ENCODE results near the gene MPV17. TPM values are rescaled to one million over a fixed set of nuclear protein-coding genes. Genes with fewer than 3 reads are reported as not detected.

The MPV17 gene
- total and polyA plus RNA-seq, 9 of the 15 experiments (the other 6 are each of a cell fraction or from before 2014, with no cell fraction given): 54.7 to 140 (median 70.2) TPM

- peak; percentile 48; the same call in 1 of the 2 replicates for TF ChIP-seq NKRF (IDR thresholded peaks at IDR 0.05; ENCODE audit: borderline replicate concordance)
- TF ChIP-seq NBN (IDR thresholded peaks at IDR 0.05; ENCODE audit: low read depth): peak; percentile 66; the same call in 1 of the 2 replicates
- TF ChIP-seq RCOR1 (IDR thresholded peaks at IDR 0.05; ENCODE audit: borderline replicate concordance in 1 of 2, low read depth in 2 of 2, low read length in 2 of 2): peak in 1 of 2 experiments; percentile 42; a peak in 2 of 4 replicates
- TF ChIP-seq GATAD2B (IDR thresholded peaks at IDR 0.05; ENCODE audit: borderline replicate concordance): peak; percentile 69; the same call in 1 of the 2 replicates
- no peak for TF ChIP-seq ZFP30 (CRISPR knock-in tag; IDR thresholded peaks at IDR 0.05; ENCODE audit: borderline replicate concordance)
- peak; percentile 77 for TF ChIP-seq U2AF1 (optimal IDR thresholded peaks at IDR 0.05; ENCODE audit: low read depth, low read length)
- peak; percentile 60 for TF ChIP-seq CEBPB (tag; IDR thresholded peaks at IDR 0.05)
- peak; percentile 19; the same call in 1 of the 2 replicates for TF ChIP-seq ARID1B (IDR thresholded peaks at IDR 0.05)
- peak in 1 of 2 experiments; percentile 82; a peak in 1 of 4 replicates for TF ChIP-seq FOXA3 (CRISPR knock-in tag; conservative IDR thresholded peaks at IDR 0.05 in 1 of 2, IDR thresholded peaks at IDR 0.05 in 1 of 2)
- peak; percentile 16 for TF ChIP-seq PML (IDR thresholded peaks at IDR 0.05; ENCODE audit: low read length)
- no peak for TF ChIP-seq PTRF (tag; IDR thresholded peaks at IDR 0.05)
- TF ChIP-seq STAT6 (CRISPR knock-in tag; IDR thresholded peaks at IDR 0.05): 0 out of 2 replicates have a peak, but pooled peaks have one; percentile 29
- no peak for TF ChIP-seq ID3 (CRISPR knock-in tag; IDR thresholded peaks at IDR 0.05)
- peak; percentile 71; the same call in 1 of the 2 replicates for TF ChIP-seq ID3 (tag; IDR thresholded peaks at IDR 0.05)
- peak; percentile 74; the same call in 1 of the 2 replicates for TF ChIP-seq ZBTB1 (CRISPR knock-in tag; IDR thresholded peaks at IDR 0.05; ENCODE audit: borderline replicate concordance, low read depth)
Observed at GRCh38 chr2:27370026-27370815, 47.3 kb upstream of the MPV17 start, which contains the start of the genes EIF2B4 and SNX17 (continued).

Data from K562 (cell line).